SIG-M5 (cell line): ENCODE measurements around the gene ZSCAN12.
"Not testable (repeated sequence)": the region's sequence is repeated elsewhere in the genome, so short reads cannot be mapped to it uniquely, and the experiment has no call there.

Experiments
- DNase-seq: peaks from one replicate; lab custom pipeline; 2025; lab: John Stamatoyannopoulos, UW

Gene ZSCAN12

DNA sequence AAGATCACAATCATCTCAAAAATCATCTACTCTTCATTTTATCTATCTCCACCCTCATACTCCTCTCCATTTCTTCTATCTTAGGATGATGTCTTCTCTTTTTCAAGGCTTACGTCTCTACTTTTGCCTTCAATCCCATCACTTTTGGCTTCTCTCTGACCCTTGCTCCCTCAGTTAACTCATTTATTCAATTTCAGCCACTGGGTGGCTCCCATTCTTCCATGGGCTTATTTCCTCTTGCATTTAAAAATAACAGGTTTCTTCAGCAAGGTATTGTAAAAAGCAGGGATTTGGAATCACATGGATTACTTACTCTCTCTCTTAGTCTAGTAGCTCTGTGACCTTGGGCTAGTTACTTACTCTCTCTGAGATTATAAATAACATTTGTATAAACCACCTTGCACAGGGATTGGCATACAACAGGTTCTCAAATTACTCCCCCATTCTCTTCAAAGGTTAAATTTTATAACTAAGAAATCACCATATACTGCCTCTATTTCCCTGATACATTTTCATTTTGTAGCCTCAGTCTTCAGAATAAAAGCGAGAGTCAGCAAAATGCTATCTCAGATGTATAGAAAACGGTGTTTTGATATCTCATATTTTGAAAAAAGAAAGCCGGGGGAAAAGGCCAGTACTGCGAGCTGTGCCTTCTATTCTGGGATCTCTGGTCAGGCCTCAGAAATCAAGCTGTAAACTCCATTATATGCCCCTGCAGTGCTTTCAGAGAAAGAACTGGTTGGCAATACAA, 5.5 kb downstream of the ZSCAN12 start:
- no peak for DNase-seq

DNA sequence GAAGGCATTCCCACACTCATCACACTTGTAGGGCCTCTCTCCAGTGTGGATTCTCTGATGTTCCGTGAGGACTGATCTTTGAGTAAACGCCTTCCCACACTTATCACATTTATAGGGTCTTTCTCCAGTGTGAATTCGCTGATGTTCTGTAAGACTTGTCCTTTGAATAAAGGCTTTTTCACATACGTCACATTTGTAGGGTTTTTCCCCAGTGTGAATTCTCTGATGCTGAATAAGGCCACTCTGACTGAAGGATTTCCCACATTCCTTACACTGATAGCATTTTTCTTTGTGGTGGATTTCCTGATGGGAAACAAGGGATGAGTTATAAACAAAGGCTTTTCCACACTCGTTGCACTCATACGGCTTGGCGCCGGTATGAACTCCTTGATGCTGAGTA, 8.9 kb downstream of the ZSCAN12 start:
- no peak for DNase-seq

DNA sequence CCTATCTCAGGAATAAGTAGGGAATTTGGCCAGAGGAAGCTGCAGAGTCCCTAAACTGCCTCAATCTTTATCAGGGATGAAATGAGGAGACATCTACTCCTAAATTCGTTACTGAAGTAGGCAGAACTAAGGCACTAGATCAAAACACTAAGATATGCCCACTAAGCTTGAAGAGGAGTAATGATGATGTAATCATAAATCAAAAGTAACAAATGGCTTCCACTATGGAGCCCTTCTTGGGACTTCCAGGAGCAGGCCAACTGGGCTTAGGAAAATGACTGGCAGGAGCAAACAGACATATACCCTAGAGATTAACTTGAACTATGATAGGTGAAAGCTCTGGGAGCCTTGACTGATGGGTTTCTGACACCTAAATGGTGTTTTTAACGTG, 15.4 kb downstream of the ZSCAN12 start:
- DNase-seq = no peak

DNA sequence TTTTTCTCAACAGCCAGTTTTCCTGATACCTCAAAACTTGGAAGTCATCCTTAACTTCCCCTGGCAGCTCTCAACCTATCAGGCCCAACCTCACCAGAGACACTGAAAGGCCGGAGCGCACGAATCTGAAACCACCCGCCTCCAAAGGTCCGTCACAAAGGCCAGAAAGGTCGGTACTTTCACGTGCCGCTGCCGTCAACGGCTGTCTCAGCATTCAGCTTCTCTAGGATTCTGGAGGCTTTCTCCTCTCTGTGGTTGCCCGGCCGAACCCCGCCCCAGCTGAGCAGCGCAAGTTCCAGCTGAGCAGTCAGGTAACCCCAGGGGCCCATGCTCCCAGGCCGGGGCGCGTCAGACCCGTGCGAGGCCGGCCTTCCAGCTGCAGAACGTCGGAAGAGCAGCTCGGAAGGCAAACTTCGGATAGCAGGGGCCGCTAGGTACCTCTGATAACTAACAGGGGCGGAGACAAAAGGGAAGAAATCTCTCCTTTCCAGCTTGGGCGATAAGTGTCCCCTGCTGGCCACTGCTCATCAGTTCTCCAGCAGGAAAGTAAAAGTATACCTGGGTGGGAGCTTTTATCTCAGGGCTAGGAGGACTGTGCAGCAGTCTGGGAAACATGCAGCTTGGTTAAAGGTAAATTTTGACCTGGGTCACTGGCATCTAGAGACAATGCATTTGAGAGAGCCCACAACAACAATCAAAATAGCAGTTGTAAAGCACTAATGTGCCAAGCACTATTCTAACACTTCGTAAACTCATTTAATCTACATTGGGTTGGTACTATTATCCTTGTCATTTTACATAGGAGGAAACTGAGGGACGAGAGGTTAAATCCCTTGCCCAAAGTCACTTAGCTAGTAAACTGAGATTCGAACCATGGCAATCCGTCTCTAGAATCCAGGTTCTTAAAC, 16.1 kb downstream of the ZSCAN12 start:
- no peak for DNase-seq

DNA sequence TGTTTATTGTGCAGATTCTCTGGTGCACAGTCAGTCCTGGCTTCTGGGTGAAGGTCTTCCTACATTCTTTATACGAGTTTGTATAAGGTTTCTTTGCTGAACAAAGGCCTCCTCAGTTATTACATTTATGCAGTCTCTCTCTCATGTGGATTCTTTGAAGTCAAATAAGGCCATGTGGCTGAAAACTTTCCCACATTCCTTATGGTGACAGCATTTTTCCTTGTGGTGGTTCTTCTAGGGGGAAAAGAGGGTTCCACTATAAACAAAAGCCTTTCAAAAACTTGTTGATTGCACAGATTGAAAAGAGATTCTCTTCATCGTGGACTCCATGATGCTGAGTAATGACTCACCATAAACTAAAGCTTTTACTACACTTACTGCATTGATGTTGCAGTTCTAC, 19.2 kb downstream of the ZSCAN12 start:
- no peak for DNase-seq

DNA sequence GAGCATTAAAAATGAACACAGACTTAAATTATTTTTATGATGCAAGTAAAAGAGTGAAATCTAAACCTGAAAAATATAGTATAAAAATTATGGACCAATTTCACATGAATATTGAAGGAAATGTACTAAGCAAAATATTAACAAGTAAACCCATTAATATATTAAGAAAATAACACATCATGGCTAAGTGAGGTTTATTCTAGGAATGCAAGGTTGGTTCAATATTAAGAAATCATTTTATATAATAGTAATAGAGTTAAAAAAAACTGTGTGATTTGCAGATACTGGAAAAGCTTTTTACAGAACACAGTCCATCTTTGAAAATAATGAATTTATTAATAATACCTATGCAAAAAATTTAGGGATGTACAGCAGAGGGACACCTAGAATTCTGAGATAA, 20.9 kb downstream of the ZSCAN12 start:
- no peak for DNase-seq

DNA sequence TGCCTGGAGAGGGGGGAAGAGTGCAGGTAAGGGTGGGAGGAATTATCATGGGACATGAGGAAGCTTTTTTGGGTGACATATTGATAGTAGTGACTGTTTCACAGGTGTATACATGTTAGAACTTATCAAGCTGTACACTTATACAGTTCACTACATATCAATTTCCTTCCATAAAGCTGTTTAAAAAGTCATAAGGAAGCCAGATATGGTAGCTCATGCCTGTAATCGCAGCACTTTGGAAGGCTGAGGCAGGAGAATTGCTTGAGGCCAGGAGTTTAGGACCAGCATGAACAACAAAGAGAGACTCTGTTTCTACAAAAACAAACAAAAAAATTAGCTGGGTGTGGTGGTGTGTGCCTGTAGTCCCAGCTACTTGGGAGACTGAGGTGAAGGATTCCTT, 21.7 kb downstream of the ZSCAN12 start:
- no peak for DNase-seq

DNA sequence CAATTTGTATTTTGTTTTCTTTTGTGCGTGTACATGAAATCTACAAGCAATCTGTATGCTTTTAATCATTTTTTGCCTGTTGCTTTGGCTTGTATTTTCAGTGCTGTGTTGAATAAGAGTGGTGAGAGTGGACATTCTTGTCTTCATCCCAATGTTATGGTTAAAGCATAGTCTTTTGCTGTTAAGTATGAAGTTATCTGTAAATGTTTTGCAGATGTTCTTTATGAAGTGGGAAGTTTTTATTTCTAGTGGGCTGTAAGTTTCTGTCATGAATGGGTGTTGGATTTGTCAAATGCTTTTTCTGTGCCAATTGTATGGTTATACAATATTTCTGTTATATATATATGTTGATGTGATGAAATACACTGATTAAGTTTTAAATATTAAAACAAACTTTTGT, 25.6 kb downstream of the ZSCAN12 start:
- no peak for DNase-seq

DNA sequence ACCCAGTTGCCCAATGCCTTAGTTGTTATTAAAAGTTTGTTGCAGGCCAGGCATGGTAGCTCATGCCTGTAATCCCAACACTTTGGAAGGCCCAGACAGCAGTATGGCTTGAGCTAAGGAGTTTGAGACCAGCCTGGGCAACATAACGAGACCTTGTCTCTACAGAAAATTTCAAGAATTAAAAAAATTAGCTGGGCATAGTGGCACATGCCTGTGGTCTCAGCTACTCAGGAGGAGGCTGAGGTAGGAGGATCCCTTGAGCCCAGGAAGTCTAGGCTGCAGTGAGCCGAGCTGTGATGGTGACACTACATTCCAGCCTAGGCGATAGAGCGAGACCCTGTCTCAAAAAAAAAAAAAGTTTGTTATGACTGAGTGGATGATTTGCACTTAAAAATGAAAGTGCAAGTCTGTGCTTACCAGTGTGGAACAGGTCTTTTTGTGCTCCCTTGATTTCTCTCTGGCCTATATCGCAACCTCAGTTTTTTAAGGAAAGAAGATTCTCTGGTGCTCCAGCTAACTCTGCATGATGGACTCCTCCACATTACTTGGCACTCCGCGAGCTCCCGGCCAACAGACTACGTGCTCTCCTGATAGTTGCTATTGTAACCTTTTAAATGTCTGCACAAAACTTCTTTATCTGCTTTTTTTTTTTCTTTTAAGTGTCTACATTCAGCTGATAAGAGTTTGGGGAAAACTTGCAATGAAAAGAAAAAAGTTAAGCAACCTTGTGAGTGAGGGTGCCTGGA, 27.7 kb downstream of the ZSCAN12 start:
- no peak for DNase-seq

DNA sequence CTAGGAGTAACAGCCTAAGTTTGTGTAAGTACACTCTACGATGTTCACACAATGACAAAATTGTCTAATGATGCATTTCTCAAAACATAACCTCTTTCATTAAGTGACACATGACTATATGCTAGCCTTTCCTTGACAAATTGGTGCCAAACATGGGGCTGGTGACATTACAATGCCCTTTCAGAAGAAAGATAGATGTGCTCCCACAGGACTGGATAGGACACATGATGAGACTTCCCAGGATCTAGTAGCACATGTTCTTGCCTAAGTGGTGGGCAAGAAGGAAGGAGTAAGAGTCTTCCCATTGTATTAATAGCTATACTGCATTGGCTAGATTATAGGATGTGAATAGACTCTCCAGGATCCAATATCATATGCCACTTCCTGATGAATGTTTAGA, 28.3 kb downstream of the ZSCAN12 start:
- DNase-seq = no peak

DNA sequence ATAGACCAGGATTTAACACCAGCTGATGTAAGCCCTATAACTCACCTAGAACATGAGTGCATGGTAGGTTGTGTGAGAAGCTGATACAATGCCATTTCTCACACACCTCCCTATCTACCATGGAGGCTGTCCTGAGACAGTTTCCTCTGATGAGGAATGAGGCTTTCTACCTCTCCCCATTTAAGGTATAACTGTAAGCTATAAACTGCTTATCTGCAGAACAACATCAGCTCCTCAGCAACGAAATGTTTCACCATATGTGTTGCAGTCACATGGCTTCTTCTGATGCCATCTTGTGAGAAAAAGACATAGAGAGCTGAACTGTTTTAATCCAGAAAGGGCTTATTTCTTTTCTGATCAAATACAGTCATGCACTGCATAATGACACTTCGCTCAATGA, 29.1 kb downstream of the ZSCAN12 start:
- no peak for DNase-seq

DNA sequence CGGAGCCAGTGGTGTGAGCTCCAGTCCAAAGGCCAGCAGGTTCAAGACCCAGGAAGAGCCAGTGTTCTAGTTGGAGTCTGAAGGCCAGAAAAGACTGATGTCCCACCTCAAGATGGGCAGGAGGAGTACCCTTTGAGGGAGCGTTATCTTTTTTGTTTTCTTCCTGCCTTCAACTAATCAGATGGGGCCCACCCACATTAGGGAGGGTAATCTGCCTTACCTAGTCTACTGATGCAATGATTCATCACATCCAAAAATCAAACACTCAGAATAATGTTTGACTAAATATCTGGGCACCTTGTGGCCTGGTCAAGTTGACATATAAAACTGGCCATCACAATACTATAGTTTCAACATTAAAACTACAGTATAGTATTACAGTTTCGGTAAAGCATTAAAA, 30.1 kb downstream of the ZSCAN12 start:
- DNase-seq = no peak

DNA sequence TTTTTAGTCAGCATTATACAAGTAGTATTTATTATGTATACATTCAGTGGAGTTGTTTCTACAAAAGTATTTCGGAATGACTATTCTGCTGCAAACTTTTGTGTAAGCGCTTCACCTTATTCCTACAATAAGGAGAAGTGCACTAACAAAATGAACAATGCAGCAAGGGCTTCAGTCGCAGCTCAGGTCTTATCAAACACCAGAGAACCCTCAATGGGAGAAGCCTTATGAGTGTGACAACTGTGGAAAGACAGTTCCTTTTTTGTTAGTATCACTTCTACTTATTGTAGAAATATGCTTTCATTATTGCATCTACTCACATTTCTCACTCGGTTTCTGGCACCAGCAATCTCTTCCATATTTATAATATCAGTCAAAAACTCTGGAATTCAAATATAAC, 31.0 kb downstream of the ZSCAN12 start:
- DNase-seq = peak; percentile 80

DNA sequence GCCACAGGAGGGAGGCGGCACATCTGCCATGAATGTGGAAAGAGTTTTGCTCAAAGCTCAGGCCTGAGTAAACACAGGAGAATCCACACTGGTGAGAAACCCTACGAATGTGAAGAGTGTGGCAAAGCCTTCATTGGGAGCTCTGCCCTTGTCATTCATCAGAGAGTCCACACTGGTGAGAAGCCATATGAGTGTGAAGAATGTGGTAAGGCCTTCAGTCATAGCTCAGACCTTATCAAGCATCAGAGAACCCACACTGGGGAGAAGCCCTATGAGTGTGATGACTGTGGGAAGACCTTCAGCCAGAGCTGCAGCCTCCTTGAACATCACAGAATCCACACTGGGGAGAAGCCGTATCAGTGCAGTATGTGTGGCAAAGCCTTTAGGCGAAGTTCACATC, 34.0 kb downstream of the ZSCAN12 start:
- DNase-seq = not testable (repeated sequence)

DNA sequence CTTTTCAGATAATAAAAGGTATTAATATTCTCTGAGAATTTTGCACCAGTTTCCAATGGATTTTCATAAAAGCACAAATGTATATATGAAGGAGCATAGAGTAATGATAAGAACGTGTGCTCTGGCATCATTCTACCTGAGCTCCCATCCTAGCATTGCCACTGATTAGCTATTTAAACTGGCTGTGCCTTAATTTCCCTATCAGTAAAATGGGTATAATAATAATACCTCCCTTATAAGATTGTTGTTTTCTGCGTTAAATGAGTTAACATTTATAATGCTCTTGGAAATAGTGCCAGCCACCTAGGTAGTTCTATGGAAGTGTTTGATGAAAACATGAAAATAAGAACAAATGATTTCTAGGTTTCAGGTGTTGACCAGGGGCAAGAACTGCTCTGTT, 38.6 kb downstream of the ZSCAN12 start:
- DNase-seq = no peak

DNA sequence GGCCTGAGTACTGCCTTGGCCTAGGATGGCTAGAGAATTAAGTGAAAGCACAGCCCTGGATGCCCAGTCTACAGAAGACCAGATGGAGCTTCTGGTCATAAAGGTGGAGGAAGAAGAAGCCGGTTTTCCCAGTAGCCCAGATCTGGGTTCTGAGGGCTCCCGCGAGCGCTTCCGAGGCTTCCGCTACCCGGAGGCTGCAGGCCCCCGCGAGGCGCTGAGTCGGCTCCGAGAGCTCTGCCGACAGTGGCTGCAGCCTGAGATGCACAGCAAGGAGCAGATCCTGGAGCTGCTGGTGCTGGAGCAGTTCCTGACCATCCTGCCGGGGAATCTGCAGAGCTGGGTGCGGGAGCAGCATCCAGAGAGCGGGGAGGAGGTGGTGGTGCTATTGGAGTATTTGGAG, 40.0 kb downstream of the ZSCAN12 start:
- not testable (repeated sequence) for DNase-seq

DNA sequence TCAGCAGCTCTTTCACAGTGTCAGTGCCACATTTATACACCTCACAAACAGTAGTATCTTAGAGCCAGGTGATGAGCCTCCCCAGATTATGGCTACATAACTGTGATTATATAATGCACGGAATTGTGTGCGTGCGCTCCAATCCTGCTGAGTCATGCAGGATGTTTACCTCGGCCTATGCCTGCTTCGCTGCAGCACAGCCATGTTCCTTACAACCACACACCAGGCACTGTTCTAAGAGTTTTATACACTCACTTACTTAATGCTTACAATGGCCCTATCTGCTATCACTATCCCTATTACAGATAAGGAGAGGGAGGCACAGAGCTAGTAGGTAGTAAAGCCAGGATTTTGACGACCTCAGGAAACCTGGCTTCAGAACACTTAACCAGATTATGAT, 42.5 kb downstream of the ZSCAN12 start:
- DNase-seq = no peak

DNA sequence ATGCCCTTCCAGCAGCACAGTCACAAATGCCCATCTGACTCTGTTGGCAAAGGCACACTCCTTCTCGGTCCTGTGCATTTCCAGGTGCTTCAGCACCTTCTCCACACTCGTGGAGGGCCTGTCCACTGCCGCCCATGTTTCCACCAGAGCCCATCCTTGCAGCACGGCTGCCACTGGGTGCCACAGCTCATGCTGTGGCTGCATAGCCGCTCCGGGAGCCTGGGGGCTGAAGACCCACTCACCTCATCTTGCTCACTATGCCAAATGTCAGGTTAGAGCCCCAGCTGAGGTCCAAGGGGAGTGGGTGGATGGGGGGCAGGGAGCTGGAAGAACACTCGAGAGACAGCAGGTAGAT, 42.9 kb downstream of the ZSCAN12 start:
- no peak for DNase-seq

DNA sequence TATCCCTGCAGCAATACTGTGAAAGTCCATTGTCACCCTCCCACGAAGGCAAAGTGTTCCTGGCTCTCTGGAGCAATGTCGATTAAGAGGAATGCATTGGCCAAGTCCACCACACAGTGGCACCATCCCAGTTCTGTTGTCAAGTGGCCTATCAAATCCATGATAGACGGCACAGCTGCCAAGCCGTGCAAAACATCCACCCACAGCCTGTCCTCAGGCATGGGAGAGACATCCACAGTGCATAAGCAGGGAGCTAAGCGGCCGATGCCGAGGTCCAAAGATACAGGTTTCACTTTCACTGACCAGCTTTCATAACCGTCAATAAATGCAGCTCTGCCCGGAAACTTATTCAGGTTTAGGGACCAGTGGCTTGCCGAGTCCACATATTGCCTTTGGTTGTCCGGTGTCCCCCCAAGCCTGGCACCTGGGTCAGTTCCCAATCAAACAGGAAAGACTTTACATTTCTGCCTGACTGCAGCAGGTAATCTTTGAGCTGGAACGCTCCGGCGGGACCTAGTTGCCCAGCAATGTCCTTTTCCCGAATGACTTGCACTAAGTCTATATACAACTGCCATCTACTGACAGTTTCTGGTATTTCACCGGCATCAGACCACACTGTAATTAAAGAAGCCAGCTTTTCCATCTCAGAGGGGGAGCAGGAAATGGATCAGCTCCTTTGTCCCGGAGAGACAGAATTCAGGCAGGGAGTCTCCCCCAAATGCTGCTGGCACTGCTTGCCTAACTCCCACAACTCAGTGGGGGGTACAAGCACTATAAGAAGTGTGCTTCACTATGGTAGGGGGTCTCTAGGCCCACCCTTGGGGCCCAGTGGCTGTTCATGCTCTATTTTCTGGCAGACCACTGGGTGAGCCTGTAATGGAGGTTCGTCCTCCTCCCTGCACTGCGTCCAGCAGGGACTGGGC, 43.5 kb downstream of the ZSCAN12 start:
- no peak for DNase-seq

DNA sequence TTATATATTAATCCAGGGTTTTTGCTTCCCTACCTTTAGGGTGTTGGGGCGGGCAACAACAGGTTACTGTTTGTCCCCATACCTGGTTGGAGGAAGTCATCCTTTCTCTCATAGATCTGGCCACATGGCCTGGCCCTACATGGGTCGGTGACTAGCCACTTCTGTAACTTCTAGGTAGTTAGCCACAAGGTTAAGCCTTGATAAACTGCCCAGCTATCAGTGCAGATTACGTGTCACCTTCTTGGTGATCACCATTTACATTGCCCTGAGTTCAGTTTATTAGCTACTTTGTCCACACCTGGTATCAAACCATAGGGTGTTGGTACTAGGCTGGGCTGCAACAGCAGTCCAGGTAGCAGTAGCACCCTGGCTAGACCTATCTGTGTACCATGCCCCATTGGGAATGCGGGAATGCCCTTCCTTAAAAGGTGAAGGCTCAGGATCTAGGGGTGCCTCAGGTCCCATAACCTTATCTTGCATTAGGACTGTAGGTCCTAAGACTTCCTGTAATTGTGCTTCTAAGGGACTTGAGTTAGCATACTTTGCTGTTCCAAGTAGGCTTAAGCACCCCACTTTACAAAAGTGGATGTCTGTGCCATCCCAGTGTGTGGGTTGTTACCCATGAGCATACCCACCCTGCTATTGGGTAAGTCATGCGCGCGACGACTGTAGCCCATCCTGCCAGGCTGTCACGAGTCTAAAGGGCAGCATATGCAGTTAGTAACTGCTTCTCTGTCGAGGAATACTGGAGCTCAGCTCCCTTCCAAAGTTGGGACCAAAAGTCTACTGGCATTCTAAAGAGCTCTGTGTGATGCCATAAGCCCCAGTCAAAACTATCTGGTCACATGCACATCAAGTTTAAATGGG, 44.6 kb downstream of the ZSCAN12 start:
- DNase-seq = no peak
